Smooth muscle cell (in vitro differentiated cells): ENCODE data around the gene DNMT3A. TPM values are rescaled to one million over a fixed set of nuclear protein-coding genes. Genes with fewer than 3 reads are reported as not detected.

ENCODE experiments used
- DNase-seq: peaks from one replicate; lab custom pipeline; 2025; ENCODE audit not compliant: unreplicated experiment; lab: John Stamatoyannopoulos, UW
- H2AFZ ChIP-seq: fragments of 200-600 bp; sonication (generic); 2 replicates; pipeline ENCODE4 v1.6.0; 2016; ENCODE audit warnings: antibody characterized with exemption, low read depth, mild to moderate bottlenecking
- H3F3A ChIP-seq: fragments of 200-600 bp; sonication (generic); 2 replicates; pipeline ENCODE4 v1.6.0; 2017; ENCODE audit warnings: antibody characterized with exemption, low read depth
- H3K27ac ChIP-seq: fragments of 200-600 bp; sonication (generic); 2 replicates; pipeline ENCODE4 v1.5.1; 2016; ENCODE audit warnings: low read depth, mild to moderate bottlenecking
- H3K27me3 ChIP-seq: fragments of 200-600 bp; sonication (generic); 2 replicates; pipeline ENCODE4 v1.6.1; 2016; ENCODE audit warnings: low read depth, mild to moderate bottlenecking
- H3K36me3 ChIP-seq: fragments of 200-600 bp; sonication (generic); 2 replicates; pipeline ENCODE4 v1.5.1; 2016; ENCODE audit warnings: low read depth
- H3K4me1 ChIP-seq: fragments of 200-600 bp; sonication (generic); 2 replicates; pipeline ENCODE4 v1.5.1; 2016; ENCODE audit warnings: low read depth
- H3K4me2 ChIP-seq: fragments of 200-600 bp; sonication (generic); 2 replicates; pipeline ENCODE4 v1.6.0; 2016; ENCODE audit warnings: mild to moderate bottlenecking
- H3K4me3 ChIP-seq: fragments of 200-600 bp; sonication (generic); 2 replicates; pipeline ENCODE4 v1.5.1; 2016; ENCODE audit warnings: mild to moderate bottlenecking
- H3K79me2 ChIP-seq: fragments of 200-600 bp; sonication (generic); 2 replicates; pipeline ENCODE4 v1.6.0; 2016; ENCODE audit warnings: low read depth, mild to moderate bottlenecking
- H3K9ac ChIP-seq: fragments of 200-600 bp; sonication (generic); 2 replicates; pipeline ENCODE4 v1.6.0; 2016; ENCODE audit warnings: low read depth
- H3K9me3 ChIP-seq: fragments of 200-600 bp; sonication (generic); replicated peaks from 2 replicates; pipeline ENCODE4 v1.5.1; 2016; ENCODE audit warnings: low read depth
- H4K20me1 ChIP-seq: fragments of 200-600 bp; sonication (generic); 2 replicates; pipeline ENCODE4 v1.6.0; 2016; ENCODE audit warnings: low read depth
- CTCF ChIP-seq: fragments of 200-600 bp; sonication (generic); IDR thresholded peaks from 2 replicates; pipeline ENCODE4 v1.5.1; 2017; ENCODE audit warnings: borderline replicate concordance, mild to moderate bottlenecking, antibody characterized with exemption; ENCODE audit not compliant: insufficient read depth, poor library complexity, severe bottlenecking
- WGBS: methylation state at CpG from one replicate; pipeline ENCODE4 v1.1.7; 2016; ENCODE audit warnings: low lambda C conversion rate; 5-methylcytosine and 5-hydroxymethylcytosine counted together
- polyA plus RNA-seq: library from polyadenylated mRNA; unstranded; fragments of >200 nt; fragmentation: Nextera tagmentation; extraction: Ambion mirVana; gene quantifications from 2 replicates; pipeline ENCODE4 v1.2.1, GENCODE V29; 2016
- total RNA-seq: library from RNA; depleted of rRNA; stranded (reverse); fragments of >200 nt; gene quantifications from 2 replicates; pipeline ENCODE4 v1.2.3, GENCODE V29; 2014

The DNMT3A gene
- total and polyA plus RNA-seq, 2 experiments from 2014 or later: 16.4 to 19.9 TPM

- no peaks in the 10 kb centered on the region for H3K27me3 ChIP-seq
- no peak overlapping the region for H3K4me3 ChIP-seq
- no peak for TF ChIP-seq CTCF
- peaks cover 17% of the 10 kb centered on the region for H3K36me3 ChIP-seq
- 98% methylated on average over 8 of the region's 8 CpGs for whole genome bisulfite sequencing
- H2AFZ ChIP-seq: no peak overlapping the region
- H3K4me2 ChIP-seq: no peak overlapping the region
- no peaks in the 10 kb centered on the region for H3F3A ChIP-seq
- H4K20me1 ChIP-seq: no peaks in the 10 kb centered on the region
- H3K27ac ChIP-seq: no peak overlapping the region
- DNase-seq: no peak
- no peaks in the 10 kb centered on the region for H3K4me1 ChIP-seq
- H3K9me3 ChIP-seq: no peaks in the 10 kb centered on the region
- no peak overlapping the region for H3K9ac ChIP-seq
- no peaks in the 10 kb centered on the region for H3K79me2 ChIP-seq
Observed at GRCh38 chr2:25237764-25238163, 104.0 kb downstream of the DNMT3A start.

- H3K9ac ChIP-seq: no peak overlapping the region
- H4K20me1 ChIP-seq: no peaks in the 10 kb centered on the region
- H3K4me1 ChIP-seq: no peaks in the 10 kb centered on the region
- TF ChIP-seq CTCF: no peak
- no peak overlapping the region for H2AFZ ChIP-seq
- no peaks in the 10 kb centered on the region for H3F3A ChIP-seq
- no peak overlapping the region for H3K4me3 ChIP-seq
- no peaks in the 10 kb centered on the region for H3K27me3 ChIP-seq
- no peak for DNase-seq
- peaks cover 17% of the 10 kb centered on the region for H3K36me3 ChIP-seq
- WGBS: 94% methylated on average over 8 of the region's 8 CpGs
- no peak overlapping the region for H3K4me2 ChIP-seq
- no peaks in the 10 kb centered on the region for H3K79me2 ChIP-seq
- H3K9me3 ChIP-seq: no peaks in the 10 kb centered on the region
- no peak overlapping the region for H3K27ac ChIP-seq
Observed at GRCh38 chr2:25236736-25237135, 105.0 kb downstream of the DNMT3A start.

GRCh38 chr2:25234738-25235137 lies 107.0 kb downstream of the DNMT3A start:
- H4K20me1 ChIP-seq: no peaks in the 10 kb centered on the region
- H3K4me3 ChIP-seq: no peak overlapping the region
- H3K4me2 ChIP-seq: no peak overlapping the region
- no peak for DNase-seq
- no peaks in the 10 kb centered on the region for H3F3A ChIP-seq
- no peak overlapping the region for H2AFZ ChIP-seq
- H3K9me3 ChIP-seq: no peaks in the 10 kb centered on the region
- H3K27ac ChIP-seq: no peak overlapping the region
- H3K36me3 ChIP-seq: peaks cover 12% of the 10 kb centered on the region
- H3K9ac ChIP-seq: no peak overlapping the region
- no peaks in the 10 kb centered on the region for H3K4me1 ChIP-seq
- no peaks in the 10 kb centered on the region for H3K79me2 ChIP-seq
- 89% methylated on average over 8 of the region's 8 CpGs for WGBS
- TF ChIP-seq CTCF: no peak
- no peaks in the 10 kb centered on the region for H3K27me3 ChIP-seq

- Histone ChIP-seq H3K4me1 (peaks cover 4% of the 10 kb centered on the region), H3K9me3 (no peaks in the 10 kb centered on the region), H3K79me2 (no peaks in the 10 kb centered on the region), H2AFZ (no peak overlapping the region), H3K36me3 (peaks cover 11% of the 10 kb centered on the region), H3K27ac (no peak overlapping the region), H3K4me2 (no peak overlapping the region), H3F3A (peaks cover 6% of the 10 kb centered on the region), H3K27me3 (no peaks in the 10 kb centered on the region), H3K9ac (no peak overlapping the region), H3K4me3 (no peak overlapping the region), H4K20me1 (no peaks in the 10 kb centered on the region)
- no peak for TF ChIP-seq CTCF
- WGBS: 97% methylated on average over 20 of the region's 20 CpGs
- no peak for DNase-seq
Observed at GRCh38 chr2:25233916-25234605, 107.7 kb downstream of the DNMT3A start.
